NCI-H82 (cell line): Measurements from ENCODE around the gene SLC36A3.
"Not testable (repeated sequence)": the region's sequence is repeated elsewhere in the genome, so short reads cannot be mapped to it uniquely, and the experiment has no call there.

Experiments
- DNase-seq: peaks from one replicate; lab custom pipeline; 2025; lab: John Stamatoyannopoulos, UW

Gene SLC36A3

DNA sequence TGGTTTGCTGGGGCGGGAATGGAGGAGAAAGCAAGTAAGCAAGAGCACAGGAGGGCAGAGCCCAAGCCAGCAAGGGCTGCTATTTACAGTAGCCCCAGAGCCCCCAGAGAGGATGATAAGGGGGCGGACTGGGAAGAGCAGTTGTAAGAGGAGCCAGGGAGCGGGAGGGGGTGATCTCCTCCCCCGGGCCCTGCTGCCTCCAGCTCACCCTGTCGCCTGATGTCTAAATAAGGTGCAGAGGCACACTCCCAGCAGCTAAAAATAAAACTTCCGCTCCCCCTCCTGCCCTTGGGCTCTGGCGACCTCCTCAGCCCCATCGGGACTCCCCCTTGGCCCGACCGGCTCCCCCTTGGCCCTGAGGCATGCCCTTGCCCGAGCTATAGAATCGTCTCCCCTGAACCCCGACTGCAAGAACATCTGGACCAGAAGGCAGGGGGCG, 65.2 kb downstream of the SLC36A3 start:
- no peak for DNase-seq

DNA sequence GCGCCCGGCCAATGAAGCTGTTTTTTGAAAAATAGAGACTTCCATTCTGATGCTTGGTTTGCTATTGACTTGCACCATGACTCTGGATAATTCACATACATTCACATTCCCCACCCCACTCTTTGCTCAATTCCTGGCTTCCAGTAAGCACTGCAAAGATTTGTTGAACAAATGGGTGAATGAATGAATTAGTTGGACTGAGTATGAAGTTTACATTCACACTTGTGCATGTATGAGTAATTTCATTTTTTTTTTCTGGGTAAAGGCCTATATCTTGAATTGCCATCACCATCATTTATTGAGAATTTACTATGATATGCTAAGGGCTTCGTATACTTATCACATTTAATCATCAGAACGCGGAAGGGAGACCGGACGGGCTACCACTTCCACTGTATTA, 65.9 kb downstream of the SLC36A3 start:
- no peak for DNase-seq

DNA sequence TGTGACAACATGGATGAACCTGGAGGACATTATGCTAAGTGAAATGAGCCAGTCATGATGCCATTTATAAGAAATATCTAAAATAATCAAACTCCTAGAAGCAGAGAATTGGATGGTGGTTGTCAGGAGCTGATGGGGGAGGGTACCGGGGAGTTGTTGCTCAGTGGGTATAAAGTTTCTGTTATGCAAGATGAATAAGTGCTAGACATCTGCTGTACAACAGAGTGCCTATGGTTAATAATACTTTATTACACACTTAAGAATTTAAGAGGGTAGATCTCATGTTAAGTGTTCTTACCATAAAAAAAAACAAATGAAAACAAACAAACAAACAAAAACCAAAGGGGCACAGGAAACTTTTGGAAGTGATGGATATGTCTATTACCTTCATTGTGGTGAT, 66.7 kb downstream of the SLC36A3 start:
- DNase-seq: no peak

DNA sequence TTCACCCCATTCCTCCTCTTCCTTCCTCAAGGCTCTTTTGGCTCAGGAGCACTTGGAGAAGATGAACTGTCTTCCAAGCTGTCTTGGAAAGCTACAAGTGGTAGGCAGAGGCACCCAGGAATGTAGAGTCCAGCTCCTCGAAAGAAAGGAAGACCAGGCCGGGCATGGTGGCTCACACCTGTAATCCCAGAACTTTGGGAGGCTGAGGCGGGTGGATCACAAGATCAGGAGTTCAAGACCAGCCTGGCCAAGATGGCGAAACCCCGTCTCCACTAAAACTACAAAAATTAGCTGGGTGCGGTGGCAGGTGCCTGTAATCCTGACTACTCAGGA, 68.4 kb downstream of the SLC36A3 start:
- not testable (repeated sequence) for DNase-seq

DNA sequence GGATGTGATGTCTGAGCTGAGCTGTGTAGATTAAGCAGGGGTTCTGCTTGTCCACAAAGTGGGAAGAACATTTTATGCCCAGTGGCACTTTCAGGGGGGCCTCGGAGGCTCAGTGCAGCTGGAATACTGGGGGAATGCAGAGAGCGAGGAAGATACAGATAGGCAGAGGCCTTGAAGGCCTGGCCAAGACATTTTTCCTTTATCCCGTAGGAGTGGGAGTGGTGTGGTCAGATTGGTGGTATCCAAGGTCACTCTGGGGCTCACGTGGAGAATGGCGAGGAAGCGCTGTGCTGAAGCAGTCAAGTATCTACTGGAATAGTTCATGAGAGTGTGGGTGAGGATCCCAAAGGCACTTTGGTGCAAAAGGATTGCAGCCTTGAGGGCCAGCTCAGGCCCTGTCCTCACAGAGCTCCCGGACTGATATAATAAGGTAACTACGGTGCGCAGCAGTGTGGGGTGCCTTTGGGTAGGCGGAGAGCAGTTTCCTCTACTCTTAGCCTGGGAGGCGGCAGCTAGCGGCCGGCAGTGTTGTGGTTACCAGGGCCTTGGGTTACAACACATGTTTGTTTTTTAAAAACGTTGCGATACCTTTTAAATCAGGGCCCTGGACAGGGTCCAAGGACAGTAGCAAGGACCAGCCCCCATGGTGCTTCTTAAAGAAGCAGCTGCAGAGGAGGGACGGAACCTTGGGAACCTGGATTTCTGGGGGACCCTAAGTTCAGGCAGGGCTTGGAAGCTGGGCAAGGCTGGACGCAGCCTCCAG, 68.9 kb downstream of the SLC36A3 start:
- DNase-seq: no peak

DNA sequence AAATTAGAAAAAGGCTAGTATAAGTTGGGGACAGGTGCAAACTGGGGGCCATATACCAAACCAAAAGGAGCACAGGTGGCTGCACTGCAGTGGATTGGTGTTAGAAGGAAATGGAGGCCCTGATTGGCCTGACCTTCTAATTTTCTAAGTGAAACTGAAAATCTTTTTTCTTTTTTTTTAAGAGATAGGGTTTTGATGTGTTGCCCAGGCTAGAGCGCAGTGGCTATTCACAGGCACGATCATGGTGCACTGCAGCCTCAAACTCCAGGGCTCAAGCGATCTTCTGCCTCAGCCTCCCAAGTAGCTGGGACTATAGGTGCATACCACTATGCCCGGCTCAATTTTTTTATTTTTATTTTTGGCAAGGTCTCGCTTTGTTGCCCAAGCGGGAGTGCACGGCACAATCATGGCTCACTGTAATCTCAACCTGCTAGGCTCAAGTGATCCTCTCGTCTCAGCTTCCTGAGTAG, 69.9 kb downstream of the SLC36A3 start:
- DNase-seq: no peak

DNA sequence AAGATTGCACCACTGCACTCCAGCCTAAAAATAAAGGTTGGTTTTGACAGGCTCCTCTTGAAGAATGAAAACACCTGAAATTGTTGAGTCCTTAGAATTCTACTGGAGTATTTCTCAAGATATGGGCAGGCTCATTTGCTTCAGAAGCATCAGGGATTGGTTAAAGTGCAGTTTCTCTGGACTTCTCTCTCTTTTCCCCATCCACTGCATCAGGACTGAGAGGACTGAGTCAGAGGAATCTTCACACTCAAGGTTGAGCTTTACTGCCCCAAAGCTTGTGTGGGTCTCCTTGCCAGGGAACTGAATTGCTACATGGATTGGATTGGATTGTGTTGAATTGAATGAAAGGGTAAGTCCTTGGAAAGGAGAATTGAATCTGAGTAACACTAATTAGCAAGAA, 72.2 kb downstream of the SLC36A3 start:
- DNase-seq: no peak

DNA sequence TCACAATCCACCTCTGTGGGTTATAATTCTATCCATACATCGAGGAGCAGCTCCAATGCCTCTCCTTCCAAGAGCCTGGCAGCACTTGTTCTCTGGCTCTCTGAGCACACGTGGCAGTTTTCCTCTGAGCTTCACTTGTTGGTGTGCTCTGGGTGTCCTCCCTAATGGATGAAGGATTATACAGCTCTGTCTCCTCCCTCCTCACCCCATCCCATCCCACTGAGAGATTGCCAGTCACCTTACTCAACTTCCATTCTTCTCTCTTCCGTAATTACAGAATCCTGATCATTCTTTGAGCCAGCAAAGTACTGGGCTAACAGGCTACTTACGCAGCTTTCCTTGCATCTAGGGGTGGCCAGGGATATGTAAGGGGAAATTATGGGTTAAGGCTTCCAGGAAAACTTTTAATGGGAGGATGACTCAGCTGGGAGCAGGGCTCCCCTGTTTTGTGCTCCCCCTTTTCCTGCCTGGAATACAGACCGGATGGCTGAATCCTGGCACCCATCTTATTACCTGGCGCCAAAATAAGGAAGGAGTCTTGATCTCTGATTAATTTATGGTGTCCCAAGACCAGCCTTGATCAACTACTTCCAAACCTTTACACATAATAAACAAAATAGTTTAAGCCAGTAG, 73.4 kb downstream of the SLC36A3 start:
- no peak for DNase-seq

DNA sequence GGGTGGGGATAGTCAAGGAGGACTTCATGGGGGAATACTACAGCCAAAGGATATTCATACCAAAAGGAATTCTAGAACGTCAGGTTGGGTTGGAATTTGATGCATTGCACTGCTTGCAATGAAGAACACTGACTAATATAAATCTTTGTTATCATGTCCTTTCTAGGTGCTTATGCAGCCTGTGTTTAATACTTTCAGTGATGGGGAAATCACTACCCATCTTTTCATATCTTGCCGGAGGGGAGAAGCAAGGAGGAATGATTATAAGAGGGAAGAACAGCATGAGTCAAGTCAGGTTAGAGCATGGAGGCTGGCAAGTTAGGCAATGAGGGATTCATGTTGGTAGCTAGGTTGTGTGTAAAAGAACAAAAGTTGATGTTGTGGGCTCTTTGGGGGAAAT, 74.6 kb downstream of the SLC36A3 start:
- no peak for DNase-seq

DNA sequence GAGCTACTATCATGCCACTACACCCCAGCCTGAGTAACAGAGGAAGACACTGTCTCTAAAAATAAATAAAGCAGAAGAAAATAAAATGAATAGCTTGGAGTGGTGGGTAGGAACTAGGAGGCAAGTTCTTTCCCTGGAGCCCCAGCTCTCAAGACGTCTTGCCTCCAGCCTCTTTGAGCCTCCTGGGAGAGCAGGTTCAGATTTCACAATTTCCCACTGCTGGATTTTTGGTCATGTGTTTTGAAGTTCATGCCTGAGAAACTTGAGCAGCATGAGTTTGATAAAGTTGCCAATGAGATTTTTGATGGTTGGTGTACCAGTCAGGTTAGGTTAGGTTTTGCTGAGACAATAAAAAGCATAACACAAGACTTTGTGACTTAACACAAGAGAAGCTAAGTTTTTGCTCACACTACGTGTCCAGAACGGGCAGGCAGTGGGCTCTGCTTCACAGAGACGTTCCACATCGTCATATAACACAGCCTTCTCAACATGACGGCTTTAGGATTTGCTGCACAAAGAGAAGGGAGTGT, 75.6 kb downstream of the SLC36A3 start:
- DNase-seq: no peak
